HL-60 (cell line): ENCODE results near the gene YLPM1.

ENCODE experiments used
- CTCF ChIP-seq: IDR thresholded peaks from one replicate; pipeline ENCODE4 v1.5.1; 2011; ENCODE audit warnings: low read length, control low read depth, inconsistent platforms; ENCODE audit not compliant: insufficient read depth
- GABPA ChIP-seq: IDR thresholded peaks from 2 replicates; pipeline ENCODE4 v1.6.1; 2012; ENCODE audit warnings: low read depth
- POLR2AphosphoS5 ChIP-seq: IDR thresholded peaks from 2 replicates; pipeline ENCODE4 v1.6.1; 2012; ENCODE audit warnings: low read depth
- REST ChIP-seq: IDR thresholded peaks from 2 replicates; pipeline ENCODE4 v1.6.1; 2012; ENCODE audit warnings: low read depth; ENCODE audit not compliant: insufficient replicate concordance
- SPI1 ChIP-seq: IDR thresholded peaks from 2 replicates; pipeline ENCODE4 v1.6.1; 2012; ENCODE audit warnings: low read depth, mild to moderate bottlenecking, borderline replicate concordance

- TF ChIP-seq CTCF (no peak), POLR2AphosphoS5 (no peak), REST (no peak), SPI1 (no peak), GABPA (no peak)
Measured at GRCh38 chr14:74865156-74865555, 102.0 kb downstream of the YLPM1 start.
